Measurements from ENCODE around the gene CSNK1G1.

The CSNK1G1 gene

DNA sequence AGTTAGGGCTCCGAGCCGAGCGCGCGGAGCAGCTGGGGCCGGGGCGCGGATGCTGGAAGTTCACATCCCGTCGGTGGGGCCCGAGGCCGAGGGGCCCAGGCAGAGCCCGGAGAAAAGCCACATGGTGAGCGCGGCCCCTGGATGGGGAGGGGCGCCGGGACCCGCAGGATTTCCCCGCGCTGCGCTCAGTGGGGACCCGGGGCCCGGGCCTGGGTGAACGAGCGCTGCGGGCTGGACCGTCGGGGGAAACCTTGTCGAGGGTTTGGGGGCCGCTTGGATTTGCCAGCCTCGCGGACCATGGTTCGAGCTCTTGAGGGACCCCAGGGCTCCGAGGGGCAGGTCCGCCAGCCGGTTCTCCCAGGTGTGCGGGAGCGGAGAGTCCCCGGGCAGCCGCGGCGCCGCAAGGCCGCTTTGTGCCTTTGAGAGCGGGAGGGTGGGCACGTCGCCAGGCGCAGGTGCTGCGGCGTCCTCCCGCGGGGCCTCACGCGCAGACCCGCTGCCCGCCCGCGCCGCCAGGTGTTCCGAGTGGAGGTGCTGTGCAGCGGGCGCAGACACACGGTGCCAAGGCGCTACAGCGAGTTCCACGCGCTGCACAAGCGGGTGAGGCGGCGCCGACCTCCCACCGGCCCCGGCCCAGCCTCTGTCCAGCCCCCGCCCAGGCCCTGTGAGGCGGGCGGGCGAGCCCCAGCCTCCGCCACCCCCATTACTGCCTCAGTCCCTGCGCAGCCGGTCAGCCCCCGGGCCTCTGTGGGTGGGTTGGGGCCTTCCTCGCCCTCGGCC, 204.1 kb downstream of the CSNK1G1 start, which contains the start of gene SNX22:
Gene SNX22 (plus strand): TSS at position 5 of the 780 bp plus-strand sequence. CDS start 45 bp downstream, at position 50.
- DNase-seq = no peak

DNA sequence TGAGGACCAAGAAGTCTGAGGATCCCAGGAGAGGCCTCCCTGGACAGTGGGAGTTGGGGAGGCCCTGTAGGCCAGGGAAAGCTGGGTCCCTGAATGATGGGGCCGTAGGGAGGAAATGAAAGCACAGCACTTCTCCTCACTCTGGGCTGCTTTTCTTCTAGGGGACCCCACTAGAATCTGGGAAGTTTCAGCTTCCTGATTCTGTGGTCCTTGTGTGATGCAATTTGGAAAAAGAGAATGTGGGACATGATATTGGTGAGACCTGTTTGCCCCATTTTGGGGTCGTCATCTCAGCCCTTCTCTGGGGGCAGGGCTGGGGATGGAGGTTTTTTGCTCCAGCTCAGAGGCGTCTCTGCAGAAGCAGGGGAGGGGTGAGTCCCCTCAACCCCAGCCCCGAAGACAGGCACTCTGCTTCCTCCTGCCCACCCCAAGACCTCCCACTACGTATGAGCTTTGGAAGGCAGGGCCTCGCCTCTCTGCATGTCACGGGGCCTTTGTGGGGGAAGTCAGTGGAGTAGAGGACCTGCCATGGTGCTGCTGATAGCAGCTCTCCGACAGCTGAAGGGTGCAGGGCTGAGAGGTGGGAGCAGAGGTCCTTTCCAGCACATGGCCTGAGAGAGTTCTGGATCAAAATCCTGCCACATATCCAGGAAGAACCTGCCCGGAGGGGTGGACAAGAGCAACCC, 205.9 kb downstream of the CSNK1G1 start:
- DNase-seq = no peak

DNA sequence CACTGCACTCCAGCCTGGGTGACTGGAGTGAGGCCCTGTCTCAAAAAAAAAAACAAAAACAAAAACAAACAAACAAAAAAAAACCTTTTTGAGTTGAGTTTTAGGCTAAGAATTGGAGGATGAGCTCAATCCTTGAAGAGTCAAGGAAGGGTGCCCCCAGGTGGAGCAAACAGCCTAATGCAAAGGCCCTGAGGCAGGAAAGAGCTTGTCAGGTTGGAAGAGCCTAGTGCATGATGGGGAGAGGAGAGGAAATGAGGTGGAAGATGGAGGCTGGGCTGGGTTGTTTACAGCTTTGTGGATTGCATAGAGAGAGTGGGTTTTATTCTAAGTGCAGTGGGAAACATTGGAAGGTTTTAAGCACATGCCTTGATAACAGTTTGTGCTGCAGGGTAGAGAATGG, 206.5 kb downstream of the CSNK1G1 start:
- peak in 1 of 2 experiments; percentile 25 for DNase-seq

DNA sequence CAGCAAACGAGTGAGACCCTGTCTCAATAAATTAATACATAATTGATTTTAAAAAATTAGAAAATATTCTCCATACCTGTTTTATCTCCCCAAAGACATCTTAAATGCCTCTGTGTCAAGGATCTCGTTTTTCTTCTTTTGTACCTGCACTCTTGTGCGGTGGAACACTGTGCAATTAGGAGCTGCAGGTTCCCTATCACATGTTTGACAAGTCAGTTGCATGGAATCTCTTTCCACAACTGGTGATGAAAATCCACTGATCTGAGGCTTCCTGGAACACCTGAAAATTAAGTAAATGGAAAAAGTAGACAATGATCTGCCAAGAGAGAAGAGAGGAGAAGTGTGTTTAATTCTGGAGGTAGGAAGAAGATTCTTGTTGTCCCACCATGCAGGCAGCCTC, 207.4 kb downstream of the CSNK1G1 start:
- DNase-seq = no peak

DNA sequence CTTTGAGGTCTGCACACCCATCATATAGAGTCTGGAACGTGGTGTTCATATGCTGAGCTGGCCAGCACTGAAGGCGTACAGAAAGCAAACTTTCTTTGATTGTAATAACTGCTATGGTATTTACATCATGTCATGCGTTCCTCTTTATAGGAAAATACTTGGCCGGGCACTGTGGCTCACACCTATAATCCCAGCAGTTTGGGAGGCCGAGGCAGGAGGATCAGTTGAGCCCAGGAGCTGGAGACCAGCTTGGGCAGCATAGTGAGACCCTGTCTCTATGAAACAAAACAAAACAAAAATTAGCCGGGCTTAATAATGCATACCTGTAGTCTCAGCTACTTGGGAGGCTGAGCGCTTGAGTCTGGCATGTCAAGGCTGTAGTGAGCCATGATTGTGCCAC, 207.8 kb downstream of the CSNK1G1 start:
- DNase-seq = no peak

DNA sequence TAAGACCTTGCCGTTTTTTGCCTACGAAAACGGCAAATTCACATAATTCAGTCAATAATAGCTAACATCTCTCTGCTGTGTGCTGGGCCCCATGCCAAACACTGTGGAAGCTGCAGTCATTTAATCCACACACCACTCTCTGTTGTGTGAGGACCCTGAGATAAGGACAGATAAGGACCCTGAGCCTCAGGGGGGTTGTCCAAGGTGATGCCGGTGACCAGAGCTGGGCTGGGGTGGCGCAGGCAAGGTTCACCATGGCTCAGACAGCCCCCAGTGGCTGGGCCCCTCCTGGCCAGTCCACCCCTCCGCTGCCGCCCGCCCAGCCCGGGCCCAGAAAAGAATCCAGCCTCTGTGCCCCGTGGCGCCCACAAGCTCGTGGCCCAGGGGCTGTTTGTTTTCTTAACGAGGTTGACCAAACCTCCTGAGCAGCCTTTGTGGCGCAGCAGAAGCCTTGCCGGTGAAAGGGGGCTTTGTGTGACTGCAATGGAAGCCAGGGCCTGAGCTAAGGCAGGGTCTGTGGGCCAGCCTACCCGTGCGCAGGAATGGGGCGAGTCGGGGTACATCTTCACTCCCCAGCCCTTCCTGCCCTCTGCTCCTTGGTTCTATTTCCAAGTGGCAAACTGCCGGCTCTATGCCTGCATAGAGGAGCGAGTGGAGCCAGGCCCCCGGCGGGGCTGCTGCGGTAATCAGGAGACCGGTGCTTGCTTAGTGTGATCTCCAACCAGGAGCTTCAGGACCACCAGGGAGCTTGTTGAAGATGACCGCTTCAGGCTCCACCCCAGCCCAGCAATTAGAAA, 208.9 kb downstream of the CSNK1G1 start:
- DNase-seq = no peak

DNA sequence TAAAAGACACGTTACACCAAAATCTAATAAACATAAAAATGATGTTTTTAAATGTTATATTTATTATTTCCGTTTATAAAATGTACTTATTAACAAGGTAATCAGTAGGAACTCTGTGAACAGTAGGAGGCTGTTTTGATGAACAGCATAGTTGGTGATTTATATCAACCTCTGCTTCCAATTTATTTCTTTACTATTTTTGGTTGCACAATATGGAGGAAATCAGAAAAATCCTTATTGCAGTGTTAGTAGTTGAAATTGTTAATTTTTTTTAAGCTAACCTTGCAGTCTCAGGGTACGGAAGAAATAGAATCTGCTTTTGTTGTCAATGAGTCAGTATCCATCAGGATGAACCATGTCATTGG, 209.5 kb downstream of the CSNK1G1 start:
- no peak for DNase-seq

DNA sequence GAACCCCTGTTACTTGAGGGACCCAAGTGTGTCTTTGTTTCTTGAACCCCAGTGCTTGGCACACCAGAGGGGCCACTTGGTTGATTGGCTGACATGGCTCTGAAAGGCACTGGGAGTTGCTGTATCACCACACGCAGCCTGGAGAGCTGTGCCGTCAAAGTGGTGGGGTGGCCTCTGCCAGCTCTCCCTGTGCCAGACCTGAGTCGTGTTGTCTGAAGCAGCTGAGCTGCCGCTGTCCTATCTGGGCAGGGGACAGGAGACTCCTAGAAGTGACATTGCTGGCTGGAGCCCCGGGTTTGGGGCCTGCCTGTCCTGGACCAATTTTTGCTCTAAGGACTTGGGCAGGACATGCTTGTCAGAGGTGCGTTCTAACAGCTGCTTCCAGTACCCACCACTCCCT, 209.9 kb downstream of the CSNK1G1 start:
- DNase-seq = no peak

DNA sequence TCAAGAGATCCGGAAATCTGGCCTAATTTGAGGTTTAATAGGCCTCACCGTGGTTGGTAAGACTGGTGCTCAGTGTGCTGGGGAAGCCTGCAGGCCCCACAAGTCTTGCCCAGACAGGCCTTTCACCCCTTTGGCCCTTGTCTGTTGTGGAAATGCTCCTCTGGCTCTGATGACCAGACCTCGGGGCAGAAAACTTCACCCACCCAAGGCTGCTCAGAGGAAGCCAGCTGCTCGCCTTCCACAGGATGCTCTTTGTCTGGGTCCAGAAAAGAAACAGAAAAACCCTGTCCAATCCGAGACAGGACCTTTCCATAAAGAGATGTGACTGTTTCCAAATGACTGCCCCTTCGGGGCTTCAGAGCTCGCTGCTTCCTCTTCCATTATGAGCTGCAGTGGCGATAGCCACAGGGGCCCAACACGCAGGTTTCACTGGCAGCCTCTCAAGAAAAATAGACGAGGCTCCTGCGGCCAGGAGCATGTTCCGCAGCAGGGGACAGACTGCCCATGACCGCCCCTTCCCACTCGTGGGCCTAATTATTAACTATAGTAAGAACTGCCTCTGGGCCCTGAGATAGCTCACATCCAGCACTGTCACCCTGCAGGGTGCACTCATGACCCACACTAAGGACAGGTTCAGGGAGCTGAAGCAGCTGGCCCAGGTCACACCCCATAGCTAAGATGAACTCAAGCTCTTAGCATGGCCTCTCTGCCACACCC, 211.2 kb downstream of the CSNK1G1 start:
- no peak for DNase-seq

DNA sequence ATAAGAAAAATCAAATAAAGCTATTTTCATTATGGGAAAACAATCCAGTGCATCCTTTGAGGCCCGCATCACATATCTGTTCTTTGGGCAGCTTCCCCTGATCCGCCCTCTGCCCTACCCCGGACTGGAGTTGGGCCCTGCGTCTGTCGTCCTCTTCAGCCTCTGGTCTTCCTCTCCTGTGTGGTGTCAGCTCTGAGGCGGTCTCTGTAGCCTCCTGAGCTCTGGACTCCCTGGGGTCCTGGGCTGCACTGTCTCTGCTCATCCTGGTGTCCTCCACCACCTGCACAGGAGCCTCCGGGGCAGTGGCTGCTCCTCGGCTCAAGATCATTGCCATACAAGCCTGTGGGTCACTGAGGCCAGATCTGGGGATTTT, 211.8 kb downstream of the CSNK1G1 start:
- DNase-seq = no peak

DNA sequence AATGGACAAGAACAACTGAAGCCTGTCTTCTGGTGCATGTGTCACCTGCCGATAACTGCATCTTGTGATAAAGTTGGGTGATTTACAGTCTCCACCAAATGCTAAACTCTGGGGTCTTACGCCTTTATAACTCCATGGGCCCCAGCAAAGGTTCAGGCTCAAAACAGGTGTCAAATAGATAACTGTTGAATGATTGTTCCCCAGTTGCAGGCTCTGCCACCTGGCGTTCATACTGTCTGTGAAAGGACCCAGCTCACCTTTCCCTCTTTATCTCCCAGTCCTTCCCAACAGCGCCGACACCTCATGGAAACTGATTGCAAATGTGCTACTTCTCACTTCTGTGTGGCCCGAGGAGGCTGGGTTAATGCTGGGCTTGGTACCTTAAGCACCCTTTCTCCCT, 212.7 kb downstream of the CSNK1G1 start:
- DNase-seq = no peak

DNA sequence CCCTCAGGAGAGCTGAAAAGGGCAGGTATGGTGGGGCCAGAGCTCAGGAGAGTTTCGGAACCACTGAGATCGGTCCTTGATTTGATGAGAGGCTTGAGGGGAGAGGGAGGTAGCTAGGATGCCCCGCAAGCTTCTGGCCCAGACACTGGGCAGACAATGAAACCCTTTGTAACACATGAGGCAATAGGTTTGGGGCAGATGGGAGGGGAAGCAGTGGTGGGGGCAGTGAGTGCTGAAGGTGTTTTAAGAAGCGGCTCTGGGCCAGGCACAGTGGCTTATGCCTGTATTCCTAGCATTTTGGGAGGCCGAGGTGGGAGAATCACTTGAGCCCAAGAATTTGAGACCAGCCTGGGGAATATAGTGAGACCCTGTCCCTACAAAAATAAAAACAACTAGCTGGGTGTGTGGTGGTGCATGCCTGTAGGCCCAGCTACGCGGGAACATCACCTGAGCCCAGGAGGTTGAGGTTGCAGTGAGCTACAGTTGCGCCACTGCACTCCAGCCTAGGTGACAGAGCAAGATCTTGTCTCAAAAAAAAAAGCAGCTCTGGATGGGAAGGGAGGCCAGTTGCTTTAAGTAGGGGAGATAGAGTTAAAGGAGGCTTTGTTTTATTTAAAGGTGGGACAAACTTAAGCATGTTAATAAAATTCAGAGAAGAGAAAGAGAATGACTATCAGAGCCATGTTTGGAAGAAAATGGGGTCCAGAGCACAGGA, 214.0 kb downstream of the CSNK1G1 start:
- no peak for DNase-seq

DNA sequence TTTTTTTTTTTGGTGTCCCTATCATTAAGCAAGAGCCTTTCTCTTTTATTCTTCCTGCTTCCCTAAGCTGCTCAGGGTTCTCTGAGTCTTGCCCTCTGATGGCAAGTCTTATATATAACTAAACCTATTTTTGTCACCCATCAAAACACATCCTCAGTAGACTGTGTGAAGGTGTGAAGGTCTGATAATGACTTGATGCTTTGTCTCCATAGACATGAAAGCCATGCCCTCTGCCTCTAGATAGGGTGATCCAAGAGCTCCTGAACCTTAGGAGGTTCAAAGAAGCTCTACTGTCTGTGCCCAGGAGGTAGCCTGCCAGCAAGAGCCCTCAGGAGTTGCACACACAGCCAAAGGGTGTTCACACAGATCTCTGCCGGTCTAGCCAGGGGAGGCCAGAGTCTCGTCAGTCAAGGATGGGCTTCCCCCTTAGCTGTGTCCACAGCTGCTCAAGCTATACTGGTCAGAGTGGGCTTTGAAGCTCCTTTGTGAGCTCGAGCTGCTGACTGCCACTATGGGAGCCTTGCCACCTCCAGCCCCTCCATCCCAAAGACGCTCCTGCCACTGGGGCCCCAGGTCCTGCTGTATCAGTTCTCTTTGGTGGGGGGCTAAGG, 217.5 kb downstream of the CSNK1G1 start:
- no peak for DNase-seq

DNA sequence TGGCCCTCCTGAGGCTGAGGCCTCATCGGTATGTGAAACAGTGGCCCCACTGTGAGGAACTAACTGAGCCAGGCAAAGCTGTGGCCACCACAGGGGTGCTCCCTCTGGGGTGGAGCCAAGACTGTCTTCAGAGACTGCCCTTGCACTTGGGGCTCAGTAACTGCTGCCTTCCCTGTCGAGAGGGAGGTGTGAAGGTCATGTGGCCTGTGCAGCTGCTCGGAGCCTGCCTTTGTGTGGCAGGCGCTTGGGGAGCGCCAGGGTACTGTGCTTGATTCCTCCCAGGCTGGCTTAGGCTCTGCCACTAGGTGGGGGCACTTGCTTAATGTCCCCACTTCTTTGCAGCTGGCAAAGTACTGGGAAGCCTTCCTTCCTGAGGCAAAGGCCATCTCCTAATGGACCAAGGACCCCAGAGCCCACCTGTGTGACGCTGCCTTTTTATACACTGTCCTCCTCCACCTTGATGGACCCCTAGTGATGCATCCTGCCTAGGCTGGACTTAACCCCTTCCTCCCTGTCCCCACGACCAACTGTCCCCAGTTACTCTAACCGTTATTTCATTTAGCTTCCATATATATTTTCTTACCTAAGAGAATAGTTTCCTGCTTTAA, 218.6 kb downstream of the CSNK1G1 start:
- DNase-seq = no peak

DNA sequence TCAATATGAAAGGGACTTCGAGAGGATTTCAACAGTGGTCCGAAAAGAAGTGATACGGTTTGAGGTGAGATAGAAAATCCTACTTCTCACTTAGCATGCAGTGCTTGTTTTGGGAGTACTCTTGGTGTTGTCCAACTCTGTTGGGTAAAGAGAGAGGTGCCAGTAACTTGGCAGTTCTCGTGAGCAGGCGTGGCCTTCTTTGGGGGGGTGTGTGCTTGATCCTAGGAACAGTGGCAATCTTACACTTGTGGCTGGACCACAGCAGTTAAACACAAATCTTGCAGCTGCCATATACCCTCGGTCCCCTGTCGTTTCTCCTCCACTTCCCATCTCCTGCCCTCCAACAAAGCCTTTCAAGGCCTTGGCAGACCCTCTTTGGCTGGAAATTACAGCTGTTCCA, 219.6 kb downstream of the CSNK1G1 start:
- no peak for DNase-seq

DNA sequence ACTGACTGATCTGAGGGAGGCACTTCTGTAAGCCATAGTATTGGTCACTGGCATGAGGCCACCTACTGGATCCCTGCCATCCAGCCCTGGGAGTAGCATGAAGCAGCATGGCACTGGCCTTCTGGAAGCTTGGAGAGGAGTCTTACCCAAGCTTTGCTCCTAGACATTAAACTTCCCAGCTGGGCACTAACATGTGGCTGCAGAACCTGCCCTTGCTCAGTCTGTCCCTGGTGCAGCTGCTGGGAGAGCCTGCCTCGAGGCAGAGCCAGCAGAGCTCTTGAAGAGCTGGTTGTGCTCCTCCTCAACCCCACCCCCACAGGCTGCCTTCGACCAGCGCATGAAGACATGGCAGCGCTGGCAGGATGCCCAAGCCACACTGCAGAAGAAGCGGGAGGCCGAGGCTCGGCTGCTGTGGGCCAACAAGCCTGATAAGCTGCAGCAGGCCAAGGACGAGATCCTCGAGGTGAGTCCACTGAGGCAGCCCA, 221.6 kb downstream of the CSNK1G1 start:
- peak in 1 of 2 experiments; percentile 37 for DNase-seq

DNA sequence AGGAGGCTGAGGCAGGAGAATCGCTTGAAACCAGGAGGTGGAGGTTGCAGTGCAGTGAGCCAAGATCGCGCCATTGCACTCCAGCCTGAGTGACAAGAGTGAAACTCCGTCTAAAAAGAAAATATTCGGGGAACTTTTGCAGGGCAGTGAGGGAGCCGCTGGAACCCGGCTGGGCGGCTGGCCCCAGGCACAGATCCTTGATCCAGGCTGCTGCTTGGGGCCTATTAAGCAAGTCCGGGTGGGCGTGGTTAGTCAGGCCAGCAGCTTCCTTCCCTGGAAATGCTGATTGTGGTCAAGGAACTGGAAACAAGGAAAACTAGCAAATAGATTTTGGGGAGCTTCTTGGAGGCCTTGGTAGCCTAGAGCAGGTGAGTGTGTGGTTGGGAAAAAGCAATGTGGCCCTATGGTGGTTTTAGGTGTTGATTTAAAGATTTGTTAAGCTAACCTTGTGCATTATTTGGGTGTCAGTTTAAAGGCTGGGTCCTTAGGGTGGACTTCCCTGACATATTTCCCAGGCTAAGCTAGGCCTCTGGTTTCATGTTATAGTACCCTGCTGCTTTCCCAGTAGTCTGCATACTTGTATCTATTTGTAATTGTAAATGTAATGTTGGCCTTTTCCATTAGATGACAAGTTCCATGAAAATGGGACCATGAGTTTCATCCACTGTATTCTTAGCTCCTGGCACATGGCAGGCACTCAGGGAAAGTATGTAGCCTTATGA, 222.2 kb downstream of the CSNK1G1 start:
- no peak for DNase-seq

DNA sequence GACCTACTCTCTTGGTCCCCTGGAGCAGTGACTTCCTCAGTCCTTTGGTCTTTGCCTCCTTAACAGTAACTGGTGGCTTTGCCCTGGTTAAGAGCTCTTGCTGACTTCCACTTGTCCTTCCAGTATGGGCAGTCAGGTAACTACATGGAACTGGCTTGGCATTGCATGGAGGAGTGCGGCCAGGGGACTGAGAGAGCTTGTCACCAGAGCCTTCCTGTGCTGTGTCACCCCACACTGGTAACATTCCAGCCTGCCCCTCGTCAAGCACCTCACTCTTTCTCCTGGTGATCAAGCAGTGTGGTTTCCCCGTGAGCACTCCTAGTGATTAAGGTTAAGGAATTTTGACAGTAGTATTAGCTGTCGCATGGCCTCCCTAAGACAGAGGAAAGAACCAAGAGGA, 223.8 kb downstream of the CSNK1G1 start:
- DNase-seq = no peak

DNA sequence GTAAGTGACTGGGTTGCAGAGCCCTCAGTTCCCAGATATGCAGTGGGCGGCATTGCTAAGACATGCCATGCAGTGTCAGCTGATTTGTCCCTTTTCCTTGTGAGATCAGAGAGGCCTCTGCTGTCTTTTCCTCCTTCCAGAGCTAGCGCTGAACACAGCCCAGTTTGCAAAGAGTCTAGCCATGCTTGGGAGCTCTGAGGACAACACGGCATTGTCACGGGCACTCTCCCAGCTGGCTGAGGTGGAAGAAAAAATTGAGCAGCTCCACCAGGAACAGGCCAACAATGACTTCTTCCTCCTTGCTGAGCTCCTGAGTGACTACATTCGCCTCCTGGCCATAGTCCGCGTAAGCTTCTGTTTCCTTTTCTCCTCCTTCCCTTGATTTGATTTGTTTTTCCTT, 224.4 kb downstream of the CSNK1G1 start:
- DNase-seq = no peak

DNA sequence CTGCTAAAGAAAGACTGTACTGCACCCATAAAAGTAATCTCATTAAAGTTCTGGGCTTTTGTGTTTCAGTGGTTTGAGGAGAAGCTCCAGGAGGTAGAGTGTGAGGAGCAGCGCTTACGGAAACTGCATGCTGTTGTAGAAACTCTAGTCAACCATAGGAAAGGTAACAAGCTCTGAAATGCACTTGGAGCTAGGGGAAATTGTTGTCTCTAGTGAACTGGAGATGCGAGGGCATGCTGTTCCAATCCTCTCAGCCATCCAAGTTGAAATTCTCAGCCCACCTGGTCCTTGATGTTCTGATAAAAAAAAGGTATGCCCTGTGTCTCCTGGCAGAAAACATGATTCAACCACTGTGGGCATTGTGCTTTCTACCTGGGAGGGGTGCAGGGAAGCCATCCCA, 225.8 kb downstream of the CSNK1G1 start:
- DNase-seq = no peak

Measured in NCI-H446 (cell line).